K562 treated with DMSO at 1 percent for 48 hours (cell line): ENCODE data around the gene PHF20. TPM values are rescaled to one million over a fixed set of nuclear protein-coding genes. Genes with fewer than 3 reads are reported as not detected.

Source experiments
- total RNA-seq: library from RNA; unstranded; fragments of 300-600 nt; gene quantifications from 2 replicates; pipeline ENCODE4 v1.2.3, GENCODE V29; 2022; ENCODE audit warnings: low replicate concordance; ENCODE audit errors: extremely low read depth

The PHF20 gene
- not detected in 2 replicates for total RNA-seq

GRCh38 chr20:35771689-35772562 is at the start of gene PHF20:
TSS of gene PHF20 (plus strand) at chr20:35772015. CDS start at chr20:35801523, 29,508 bp downstream.

GRCh38 chr20:35741892-35742740 is 29.7 kb upstream of the PHF20 start, which contains the start of gene RBM39:
TSS of gene RBM39 (minus strand) at chr20:35742260. CDS start at chr20:35740874, 1,386 bp downstream.

DNA sequence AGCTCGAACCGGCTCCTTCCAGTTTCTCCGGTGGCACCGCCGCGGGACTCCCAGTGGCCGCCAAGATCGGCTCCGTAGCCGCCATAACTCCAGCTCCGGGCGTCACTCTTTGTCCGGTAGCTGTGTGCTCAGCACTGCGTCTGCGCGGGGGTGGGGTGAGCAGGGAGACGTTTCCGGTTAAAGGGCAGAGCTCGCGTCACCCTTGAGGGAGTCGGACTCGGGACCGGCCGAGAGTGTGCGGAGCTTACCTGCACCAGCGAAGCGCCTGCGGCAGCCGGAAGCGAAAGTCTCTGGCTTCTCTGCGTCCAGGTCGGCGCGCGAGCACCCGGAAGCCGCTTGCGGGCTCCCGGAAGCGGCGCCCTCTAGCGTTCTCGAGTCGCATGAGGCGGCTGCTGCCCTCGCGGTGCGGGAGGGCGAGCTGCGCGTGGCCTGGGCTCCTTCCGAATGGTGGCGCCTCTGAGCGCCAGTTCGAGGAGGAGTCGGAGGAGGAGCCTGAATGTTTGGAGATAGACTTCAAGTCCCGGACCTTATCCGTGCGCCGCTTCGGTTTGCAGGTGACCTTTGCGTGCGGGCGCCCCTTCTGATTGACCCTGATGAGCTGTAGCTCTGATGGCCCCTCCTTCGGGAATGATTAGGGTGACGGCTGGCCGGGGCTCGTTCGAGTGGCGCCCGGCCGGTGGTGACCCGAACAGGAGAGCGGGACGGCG is 182.5 kb downstream of the PHF20 start, which contains the start of gene SCAND1:
TSS of gene SCAND1 (minus strand) at position 303 of the 707 bp plus-strand sequence. CDS start at position 85, 218 bp downstream.

GRCh38 chr20:35967979-35968640 is 196.3 kb downstream of the PHF20 start, which contains the start of gene CNBD2:
TSS of gene CNBD2 (plus strand) at chr20:35968590. CDS start at chr20:35968763, 173 bp downstream.

Other genes starting within 250 kb of the PHF20 start
- gene C20orf173, start 242.4 kb upstream of the PHF20 start, total RNA-seq = not detected in 2 replicates
- not detected in 2 replicates for gene ERGIC3, start 229.9 kb upstream of the PHF20 start, total RNA-seq
- gene SPAG4, start 156.2 kb upstream of the PHF20 start, total RNA-seq = not detected in 2 replicates
- not detected in 2 replicates for gene CPNE1, start 107.1 kb upstream of the PHF20 start, total RNA-seq
- gene RBM12, start 107.1 kb upstream of the PHF20 start, total RNA-seq = not detected in 2 replicates
- gene NFS1, start 72.7 kb upstream of the PHF20 start, total RNA-seq = not detected in 2 replicates
- gene ROMO1, start 72.6 kb upstream of the PHF20 start, total RNA-seq = not detected in 2 replicates
- not detected in 2 replicates for gene RBM39, start 29.8 kb upstream of the PHF20 start, total RNA-seq
- not detected in 2 replicates for gene SCAND1, start 182.5 kb downstream of the PHF20 start, total RNA-seq
- not detected in 2 replicates for gene CNBD2, start 196.6 kb downstream of the PHF20 start, total RNA-seq